NK-92 (cell line): Measurements from ENCODE around the gene SYT8.

Source experiments
- DNase-seq: peaks from one replicate; lab custom pipeline; 2025; ENCODE audit not compliant: unreplicated experiment; lab: John Stamatoyannopoulos, UW

SYT8 gene

GRCh38 chr11:1844221-1845094 lies 9.7 kb downstream of the SYT8 start:
- no peak for DNase-seq

- no peak for DNase-seq
These were observed 10.3 kb downstream of the SYT8 start for GRCh38 chr11:1845095-1845429.

DNA sequence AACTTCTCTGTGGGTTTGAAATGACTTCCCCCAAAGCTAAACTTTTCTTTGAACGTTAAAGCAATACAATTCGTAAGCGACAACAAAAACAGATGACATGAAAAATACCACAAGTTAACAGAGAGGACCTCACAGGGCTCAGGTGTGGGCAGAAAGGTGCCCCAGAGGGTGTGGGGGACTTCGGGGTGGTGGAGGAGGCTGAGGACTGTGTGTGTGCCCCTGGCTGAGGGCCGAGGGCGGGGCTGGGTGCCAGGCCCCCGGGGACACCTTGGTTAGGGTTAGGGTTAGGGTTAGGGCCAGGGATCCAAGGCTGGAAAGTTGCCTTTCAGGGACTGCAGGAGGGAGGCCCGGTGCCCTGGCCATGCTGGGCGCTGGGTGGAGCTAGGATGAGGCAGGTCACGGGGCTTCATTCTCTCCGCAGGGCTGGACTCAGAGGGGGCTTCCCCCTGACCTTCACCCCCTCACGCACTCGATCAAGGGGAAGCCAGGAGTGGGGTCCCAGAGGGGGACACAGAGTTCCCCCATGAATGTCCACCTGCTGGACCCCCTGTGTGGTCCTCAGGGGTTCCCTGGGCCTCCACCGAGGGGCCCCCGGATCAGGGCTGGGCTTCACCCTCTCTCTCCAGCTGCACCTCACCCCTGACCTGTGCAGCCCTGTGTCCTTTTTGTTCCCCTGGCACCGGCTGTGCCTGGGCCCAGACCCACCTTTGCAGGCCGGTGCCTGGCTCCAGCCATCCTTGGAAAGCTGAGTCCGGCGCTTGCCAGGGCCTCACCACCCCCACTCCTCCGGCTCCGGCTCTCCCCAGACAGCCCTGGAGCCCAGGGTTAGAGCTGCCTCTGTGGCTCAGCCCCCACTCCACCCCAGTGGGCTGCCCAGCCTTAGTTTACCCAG lies 11.0 kb downstream of the SYT8 start:
- DNase-seq: no peak

DNA sequence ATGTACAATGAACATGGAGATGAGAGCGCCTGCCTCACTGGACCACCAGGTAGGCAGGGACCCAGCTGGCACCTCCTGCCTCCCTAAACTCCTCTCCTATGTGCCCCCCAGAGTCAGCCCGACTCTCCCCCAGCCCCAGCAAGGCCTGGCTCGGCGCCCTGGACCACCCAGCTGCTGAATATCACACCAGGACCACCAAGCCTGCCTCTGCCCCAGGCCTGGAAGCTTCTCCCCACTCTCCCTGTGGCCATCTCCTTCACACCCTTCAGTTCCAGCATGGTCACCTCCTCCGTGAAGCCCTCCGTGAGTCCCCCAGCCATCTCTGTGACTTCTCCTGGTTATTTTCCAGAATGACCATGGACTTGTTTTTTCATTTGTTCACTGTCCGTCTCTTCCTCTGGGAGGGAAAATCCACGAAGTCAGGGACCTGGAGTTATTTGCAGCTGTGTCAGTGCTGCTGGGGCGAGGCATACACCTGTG lies 11.7 kb downstream of the SYT8 start:
- DNase-seq: no peak

GRCh38 chr11:1847006-1847735 lies 12.4 kb downstream of the SYT8 start:
- DNase-seq: no peak

DNA sequence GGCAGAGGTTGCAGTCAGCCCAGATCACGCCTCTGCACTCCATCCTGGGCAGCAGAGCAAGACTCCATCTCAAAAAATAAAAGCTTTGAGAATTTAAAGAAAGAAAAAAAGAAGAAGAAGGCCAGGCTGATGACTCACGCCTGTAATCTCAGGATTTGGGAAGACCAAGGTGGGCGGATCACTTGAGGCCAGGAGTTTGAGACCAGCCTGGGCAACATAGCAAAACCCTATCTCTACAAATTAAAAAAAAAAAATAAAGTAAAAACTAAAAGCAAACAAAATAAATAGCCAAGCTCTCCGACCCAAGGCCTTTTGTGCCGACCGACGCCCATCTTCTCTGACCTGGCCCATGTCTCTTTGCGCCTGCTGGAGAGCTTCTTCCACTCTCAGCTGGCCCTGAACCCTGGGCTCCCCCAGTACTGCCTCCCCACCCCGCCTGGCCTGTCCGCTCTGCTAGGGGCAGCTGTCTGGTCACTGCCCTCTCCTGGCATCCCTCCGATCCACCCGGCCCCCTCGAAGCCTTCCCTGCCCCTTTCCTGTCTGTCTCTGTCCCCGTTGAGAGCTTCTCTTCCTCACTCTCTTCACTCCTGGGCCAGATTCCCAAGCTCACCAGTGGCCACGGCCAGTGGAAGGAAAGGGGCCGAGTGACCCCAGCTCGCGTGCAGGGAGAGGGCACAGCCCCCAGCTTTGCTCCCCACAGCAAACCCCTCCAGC lies 13.3 kb downstream of the SYT8 start:
- no peak for DNase-seq

GRCh38 chr11:1848640-1849430 lies 14.0 kb downstream of the SYT8 start:
- no peak for DNase-seq

DNA sequence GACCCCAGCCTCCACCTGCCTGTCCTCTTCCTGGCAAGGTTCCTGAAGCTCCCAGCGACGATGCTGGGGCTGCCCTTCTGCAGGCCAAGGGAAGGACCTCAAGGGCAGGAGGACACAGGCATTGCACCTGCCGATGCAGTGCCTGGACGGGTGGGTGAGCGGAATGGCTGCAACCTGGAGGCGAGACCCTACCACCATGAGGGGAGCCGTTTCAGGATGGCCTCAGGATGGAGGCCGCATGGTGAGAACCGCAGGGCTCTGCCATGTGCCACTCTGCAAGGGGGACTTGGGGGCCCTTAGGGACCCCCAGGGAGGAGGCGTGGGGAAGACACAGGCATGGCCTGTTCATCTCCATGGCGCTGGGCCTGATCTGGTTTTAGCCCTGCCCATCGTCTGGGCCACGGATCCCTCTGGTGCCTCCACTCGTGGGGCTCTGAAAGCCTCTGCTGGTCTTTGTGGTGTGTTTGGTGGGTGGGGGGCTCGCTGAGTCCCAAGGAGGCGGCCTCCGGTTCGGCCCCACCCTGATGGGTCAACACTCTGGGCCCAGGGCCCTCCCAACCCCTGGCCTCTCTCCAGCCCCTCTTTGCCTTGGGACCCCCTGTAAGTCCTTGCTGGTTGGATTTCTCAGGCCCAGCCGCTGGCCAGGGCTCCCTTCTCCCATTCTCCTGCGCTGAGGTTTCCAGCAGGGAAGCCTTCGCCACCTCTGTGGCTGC lies 16.8 kb downstream of the SYT8 start:
- DNase-seq: no peak

- no peak for DNase-seq
These were observed 17.6 kb downstream of the SYT8 start for GRCh38 chr11:1852271-1852876.

GRCh38 chr11:1852877-1853276 lies 18.1 kb downstream of the SYT8 start, which contains the start of gene LSP1:
TSS of gene LSP1 (plus strand) at chr11:1853084. CDS start at chr11:1853145, 61 bp downstream.
- DNase-seq: no peak

- no peak for DNase-seq
These were observed 18.8 kb downstream of the SYT8 start for GRCh38 chr11:1853376-1854131.

- DNase-seq: no peak
These were observed 19.6 kb downstream of the SYT8 start for GRCh38 chr11:1854132-1854948.

- no peak for DNase-seq
These were observed 20.4 kb downstream of the SYT8 start for GRCh38 chr11:1854949-1855885.

- no peak for DNase-seq
These were observed 21.1 kb downstream of the SYT8 start for GRCh38 chr11:1855886-1856265.

- no peak for DNase-seq
These were observed 21.7 kb downstream of the SYT8 start for GRCh38 chr11:1856306-1857005.
